ENCODE data around the gene DLEC1. TPM values are rescaled to one million over a fixed set of nuclear protein-coding genes. Genes with fewer than 3 reads are reported as not detected.

The DLEC1 gene
- total RNA-seq, 1 donor from 2014 or later, result 0.11 TPM

GRCh38 chr3:38094999-38095398 is 56.0 kb downstream of the DLEC1 start:
- Histone ChIP-seq H3K9me3 (no peaks in the 10 kb centered on the region), H3K27me3 (no peaks in the 10 kb centered on the region), H3K4me3 (no peak overlapping the region), H3K36me3 (no peaks in the 10 kb centered on the region), H3K27ac (no peak overlapping the region), H3K4me1 (no peaks in the 10 kb centered on the region)
- peak in 1 of 2 donors; percentile 31 for DNase-seq (ENCODE audit: low spot score in 2 of 2)
- TF ChIP-seq CTCF (IDR thresholded peaks at IDR 0.05), result no peak
- intact Hi-C loops (cut with DNase I), result no loop called here

GRCh38 chr3:38095669-38096483 is 56.9 kb downstream of the DLEC1 start:
- no peak for DNase-seq (ENCODE audit: low spot score in 2 of 2)
- Histone ChIP-seq H3K4me3 (no peak overlapping the region), H3K27ac (no peak overlapping the region), H3K9me3 (no peaks in the 10 kb centered on the region), H3K36me3 (no peaks in the 10 kb centered on the region), H3K27me3 (no peaks in the 10 kb centered on the region), H3K4me1 (no peaks in the 10 kb centered on the region)
- intact Hi-C loops (cut with DNase I), result no loop called here
- TF ChIP-seq CTCF (IDR thresholded peaks at IDR 0.05), result no peak

- no peaks in the 10 kb centered on the region for H3K36me3 ChIP-seq
- peak in 1 of 2 donors; percentile 50 for DNase-seq (ENCODE audit: low spot score in 2 of 2)
Measured at GRCh38 chr3:38097446-38098375, 58.7 kb downstream of the DLEC1 start.

GRCh38 chr3:38098376-38098723 is 59.3 kb downstream of the DLEC1 start:
- no peaks in the 10 kb centered on the region for H3K36me3 ChIP-seq
- intact Hi-C loops (cut with DNase I), result no loop called here
- H3K4me3 ChIP-seq, result no peak overlapping the region
- peak in 1 of 2 donors; percentile 28 for DNase-seq (ENCODE audit: low spot score in 2 of 2)
- no peak for TF ChIP-seq CTCF (IDR thresholded peaks at IDR 0.05)
- no peaks in the 10 kb centered on the region for H3K9me3 ChIP-seq
- H3K4me1 ChIP-seq, result no peaks in the 10 kb centered on the region
- no peaks in the 10 kb centered on the region for H3K27me3 ChIP-seq
- no peak overlapping the region for H3K27ac ChIP-seq

More at GRCh38 chr3:38097446-38098375, 58.7 kb downstream of the DLEC1 start:
- H3K27me3 ChIP-seq, result no peaks in the 10 kb centered on the region
- intact Hi-C loops (cut with DNase I), result no loop called here
- no peak overlapping the region for H3K4me3 ChIP-seq
- H3K9me3 ChIP-seq, result no peaks in the 10 kb centered on the region
- H3K4me1 ChIP-seq, result no peaks in the 10 kb centered on the region
- H3K27ac ChIP-seq, result no peak overlapping the region
- TF ChIP-seq CTCF (IDR thresholded peaks at IDR 0.05), result no peak

GRCh38 chr3:38099518-38099917 is 60.5 kb downstream of the DLEC1 start:
- no peak for TF ChIP-seq CTCF (IDR thresholded peaks at IDR 0.05)
- Histone ChIP-seq H3K9me3 (no peaks in the 10 kb centered on the region), H3K27ac (no peak overlapping the region), H3K36me3 (no peaks in the 10 kb centered on the region), H3K4me3 (no peak overlapping the region), H3K27me3 (no peaks in the 10 kb centered on the region), H3K4me1 (no peaks in the 10 kb centered on the region)
- intact Hi-C loops (cut with DNase I), result no loop called here
- DNase-seq (ENCODE audit: low spot score in 2 of 2), result peak in 1 of 2 donors; percentile 27

Data from ascending aorta (tissue), 2 donors.